ENCODE measurements around the gene TMEM235.

TMEM235 gene

GRCh38 chr17:78230996-78231935 is at the start of gene TMEM235:
Gene TMEM235, plus strand, starts transcription at chr17:78231631. Its CDS starts 393 bp downstream, at chr17:78232024.
- no peak for DNase-seq (ENCODE audit: low read depth in 3 of 3)

DNA sequence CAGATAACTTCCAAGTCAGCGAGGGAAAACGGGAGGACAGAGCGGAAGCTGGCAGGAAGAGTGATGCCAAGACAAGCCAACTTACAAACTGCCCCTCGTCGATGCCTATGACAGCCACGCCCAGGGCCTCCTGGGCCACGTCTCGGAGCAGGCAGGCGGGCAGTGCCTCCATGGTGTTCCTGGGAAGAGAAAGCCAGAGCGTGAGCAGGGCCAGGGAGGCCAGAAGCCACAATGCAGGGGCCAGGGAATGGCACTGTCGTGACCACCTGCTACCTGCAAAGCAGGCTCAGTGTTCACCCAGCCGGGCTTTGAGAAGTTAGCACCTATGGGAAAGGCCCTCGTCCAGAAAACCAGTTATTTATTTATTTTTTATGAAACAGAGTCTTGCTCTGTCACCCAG is 48.9 kb upstream of the TMEM235 start:
- DNase-seq (ENCODE audit: low read depth in 3 of 3): no peak

DNA sequence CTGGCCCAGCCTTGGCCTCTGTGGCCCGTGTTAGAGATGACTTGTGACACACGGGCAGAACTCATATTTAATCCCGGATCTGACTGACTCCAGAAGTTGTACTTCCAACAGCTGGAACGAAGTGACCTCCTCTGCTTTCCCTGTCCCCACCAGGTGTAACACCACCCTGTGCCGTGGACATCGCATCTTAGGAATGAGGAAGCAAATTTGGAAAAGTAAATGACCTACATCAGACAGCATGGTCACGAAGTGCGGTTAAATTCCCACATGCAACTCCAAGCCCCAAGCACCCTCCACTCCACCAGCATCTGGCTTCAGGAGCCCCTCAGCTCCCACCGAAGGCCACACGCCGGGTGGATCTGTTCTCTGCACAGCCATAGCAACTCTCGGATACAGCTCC is 47.5 kb upstream of the TMEM235 start:
- no peak for DNase-seq (ENCODE audit: low read depth in 3 of 3)

GRCh38 chr17:78184351-78184750 is 47.1 kb upstream of the TMEM235 start:
- DNase-seq (ENCODE audit: low read depth in 3 of 3): no peak

DNA sequence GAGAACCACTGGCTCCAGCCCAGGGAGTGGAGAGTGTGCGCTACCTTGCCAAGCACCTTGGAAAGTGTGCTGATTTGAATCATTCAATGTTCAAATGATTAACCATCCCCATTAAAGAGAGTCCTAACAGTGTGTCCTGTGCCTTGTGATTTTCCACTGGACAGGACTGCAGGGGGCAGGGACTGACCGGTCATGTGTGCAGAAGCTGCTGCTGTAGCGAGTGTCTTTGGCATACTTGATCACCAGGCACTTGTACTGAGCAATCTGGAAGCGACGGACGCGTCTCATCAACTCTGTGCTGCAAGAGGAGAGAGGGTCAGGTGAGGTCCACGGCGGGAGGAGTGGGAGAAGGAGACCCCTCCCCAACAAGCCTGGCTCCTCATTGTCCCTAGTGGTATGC is 46.6 kb upstream of the TMEM235 start:
- no peak for DNase-seq (ENCODE audit: low read depth in 3 of 3)

GRCh38 chr17:78185981-78186691 is 45.3 kb upstream of the TMEM235 start:
- no peak for DNase-seq (ENCODE audit: low read depth in 3 of 3)

- peak; percentile 48 to 67 (median 58) for DNase-seq (ENCODE audit: low read depth in 3 of 3)
Measured at GRCh38 chr17:78186692-78187595, 44.5 kb upstream of the TMEM235 start, which contains the start of the genes AFMID and TK1. Gene AFMID, plus strand, starts transcription at chr17:78187362. Its CDS starts 9 bp downstream, at chr17:78187371. Gene TK1, minus strand, starts transcription at chr17:78187052. Its CDS starts 58 bp downstream, at chr17:78186994.

GRCh38 chr17:78196716-78197115 is 34.7 kb upstream of the TMEM235 start:
- DNase-seq (ENCODE audit: low read depth in 3 of 3): no peak

DNA sequence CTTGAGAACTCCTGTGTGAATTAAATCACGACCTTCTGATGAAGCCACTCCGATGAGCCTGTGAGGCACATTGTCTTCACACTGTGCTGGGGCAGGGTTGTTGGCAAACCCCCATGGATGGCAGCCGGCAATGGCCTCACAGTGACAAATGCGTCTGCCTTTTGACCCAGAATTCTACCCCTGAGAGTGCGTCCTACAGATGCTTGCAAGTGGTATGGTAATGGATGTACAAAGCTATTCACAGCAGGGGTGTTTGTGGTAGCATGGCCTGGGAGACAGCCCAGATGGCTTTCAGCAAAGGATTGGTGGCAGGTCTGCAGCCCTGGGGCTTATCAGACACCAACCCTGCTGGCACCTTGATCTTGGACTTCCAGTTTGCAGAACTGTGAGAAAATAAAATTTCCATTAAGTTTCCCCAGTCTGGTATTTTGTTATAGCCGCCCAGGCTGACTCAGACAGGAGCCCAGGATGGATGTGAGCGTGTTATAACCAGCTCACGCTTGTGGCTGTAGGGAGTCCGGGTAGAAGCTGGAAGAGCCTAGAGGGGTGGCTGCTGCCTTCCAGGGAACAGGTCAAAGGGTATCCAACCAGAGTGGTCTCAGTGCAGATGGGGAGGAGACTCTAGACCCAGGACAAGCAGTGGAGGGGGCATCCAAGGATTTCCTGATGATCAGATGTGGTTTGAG is 34.1 kb upstream of the TMEM235 start:
- no peak for DNase-seq (ENCODE audit: low read depth in 3 of 3)

- DNase-seq (ENCODE audit: low read depth in 3 of 3): no peak
Measured at GRCh38 chr17:78200451-78200850, 31.0 kb upstream of the TMEM235 start.

DNA sequence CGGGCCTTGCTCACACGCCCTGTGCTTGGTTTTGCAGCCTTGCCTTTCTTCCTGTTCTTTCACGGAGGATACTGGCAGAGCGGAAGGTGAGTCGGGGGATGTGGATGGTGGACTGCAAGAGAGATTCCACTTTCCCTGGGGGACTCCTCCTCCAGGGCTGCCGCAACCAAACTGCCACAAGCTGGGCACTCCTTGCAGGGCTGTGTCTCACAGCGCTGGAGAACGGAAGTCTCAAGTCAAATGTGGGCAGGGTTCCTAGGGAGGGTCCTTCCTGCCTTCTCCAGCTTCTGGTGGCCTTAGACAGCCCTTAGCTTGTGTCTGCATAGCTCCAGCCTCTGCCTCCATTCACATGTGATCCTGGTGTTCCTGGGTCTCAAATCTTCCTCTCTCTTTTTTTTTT is 28.8 kb upstream of the TMEM235 start:
- no peak for DNase-seq (ENCODE audit: low read depth in 3 of 3)

DNA sequence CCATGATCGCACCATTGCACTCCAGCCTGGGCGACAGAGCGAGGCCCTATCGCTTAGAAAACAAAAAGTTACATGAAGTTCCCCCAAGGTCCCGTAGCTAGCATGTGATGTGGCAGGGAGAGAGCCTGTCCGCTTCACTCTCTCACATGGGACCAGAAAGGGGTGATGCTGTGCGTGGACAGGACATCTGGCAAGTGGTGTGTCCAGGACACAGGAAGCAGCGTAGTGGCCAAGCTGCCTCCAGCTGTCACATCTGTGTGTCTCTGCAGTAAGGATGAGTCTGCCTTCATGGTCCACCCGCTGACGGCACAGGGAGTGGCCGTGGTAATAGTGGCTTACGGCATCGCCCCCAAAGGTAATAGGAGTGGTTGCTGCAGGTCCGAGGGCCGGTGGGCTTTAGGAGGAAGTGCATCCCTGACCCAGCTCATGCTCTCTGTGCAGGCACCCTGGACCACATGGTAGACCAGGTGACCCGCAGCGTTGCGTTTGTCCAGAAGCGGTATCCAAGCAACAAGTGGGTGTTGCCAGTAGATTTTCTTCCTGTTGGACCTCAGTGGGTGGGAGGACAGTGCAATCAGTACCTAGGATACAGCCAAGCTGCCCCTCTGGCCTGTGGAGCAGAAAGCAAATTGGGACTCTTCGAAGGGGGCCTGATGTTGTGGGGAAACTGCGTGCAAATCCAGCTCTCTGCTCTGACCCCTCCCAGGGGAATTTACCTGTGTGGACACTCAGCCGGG is 26.9 kb upstream of the TMEM235 start:
- no peak for DNase-seq (ENCODE audit: low read depth in 3 of 3)

- DNase-seq (ENCODE audit: low read depth in 3 of 3): no peak
Measured at GRCh38 chr17:78205124-78205775, 26.2 kb upstream of the TMEM235 start.

GRCh38 chr17:78206298-78206697 is 25.1 kb upstream of the TMEM235 start:
- no peak for DNase-seq (ENCODE audit: low read depth in 3 of 3)

GRCh38 chr17:78208486-78208885 is 22.9 kb upstream of the TMEM235 start:
- DNase-seq (ENCODE audit: low read depth in 3 of 3): no peak

GRCh38 chr17:78210111-78210510 is 21.3 kb upstream of the TMEM235 start:
- DNase-seq (ENCODE audit: low read depth in 3 of 3): no peak

DNA sequence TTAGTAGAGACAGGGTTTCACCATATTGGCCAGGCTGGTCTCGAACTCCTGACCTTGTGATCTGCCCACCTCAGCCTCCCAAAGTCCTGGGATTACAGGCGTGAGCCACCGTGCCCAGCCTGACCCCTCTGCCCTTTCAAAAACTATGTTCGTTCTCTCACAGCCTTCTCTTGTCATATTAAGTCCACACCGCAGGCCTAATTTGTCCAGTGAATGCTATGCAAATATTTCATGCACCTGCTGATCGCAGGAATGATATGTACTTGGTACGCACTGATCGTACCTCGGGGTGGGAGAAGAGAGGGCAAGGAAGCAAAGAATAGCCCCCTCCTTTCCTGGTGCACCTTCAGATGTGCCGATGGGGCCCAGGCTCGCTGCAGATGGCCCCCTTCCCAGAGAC is 20.4 kb upstream of the TMEM235 start:
- no peak for DNase-seq (ENCODE audit: low read depth in 3 of 3)

- DNase-seq (ENCODE audit: low read depth in 3 of 3): peak; percentile 81 to 85 (median 84)
Measured at GRCh38 chr17:78214016-78214705, 17.3 kb upstream of the TMEM235 start, which contains the start of gene BIRC5. Gene BIRC5, plus strand, starts transcription at chr17:78214253. Its CDS starts 64 bp downstream, at chr17:78214317.

DNA sequence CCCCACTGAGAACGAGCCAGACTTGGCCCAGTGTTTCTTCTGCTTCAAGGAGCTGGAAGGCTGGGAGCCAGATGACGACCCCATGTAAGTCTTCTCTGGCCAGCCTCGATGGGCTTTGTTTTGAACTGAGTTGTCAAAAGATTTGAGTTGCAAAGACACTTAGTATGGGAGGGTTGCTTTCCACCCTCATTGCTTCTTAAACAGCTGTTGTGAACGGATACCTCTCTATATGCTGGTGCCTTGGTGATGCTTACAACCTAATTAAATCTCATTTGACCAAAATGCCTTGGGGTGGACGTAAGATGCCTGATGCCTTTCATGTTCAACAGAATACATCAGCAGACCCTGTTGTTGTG is 16.7 kb upstream of the TMEM235 start:
- DNase-seq (ENCODE audit: low read depth in 3 of 3): no peak

Measured in stimulated activated CD4-positive, alpha-beta T cell treated with anti-CD3 and anti-CD28 coated beads, TNF-alpha, amount 100 ng/mL, for 4 hours (primary cell).